Neutrophil (primary cell): ENCODE data around the gene SSR3.
A peak's percentile ranks its signal among the peaks of the same experiment; 100 is the strongest.

Source experiments
- H3K27ac ChIP-seq: fragments of 200-600 bp; sonication (generic); 2 replicates; pipeline ENCODE4 v1.5.1; 2016; ENCODE audit warnings: mild to moderate bottlenecking, moderate library complexity
- H3K27me3 ChIP-seq: fragments of 200-600 bp; sonication (generic); 2 replicates; pipeline ENCODE4 v1.6.0; 2016; ENCODE audit warnings: mild to moderate bottlenecking
- H3K36me3 ChIP-seq: fragments of 200-600 bp; sonication (generic); 2 replicates; pipeline ENCODE4 v1.5.1; 2017
- H3K4me1 ChIP-seq, 2 experiments: fragments of 200-600 bp in 1 of 2; sonication (generic) in 1 of 2; 1 replicate in 1 of 2; 2 replicates in 1 of 2; pipeline versions ENCODE4 v1.5.1 to v1.6.1; 2013 to 2016; ENCODE audit warnings: low read depth in 1 of 2, low read length in 1 of 2, mild to moderate bottlenecking in 1 of 2, moderate library complexity in 1 of 2; ENCODE audit not compliant: control insufficient read depth in 1 of 2, insufficient read depth in 1 of 2
- H3K4me3 ChIP-seq, 2 experiments: fragments of 200-600 bp in 1 of 2; sonication (generic) in 1 of 2; 1 replicate in 1 of 2; 2 replicates in 1 of 2; pipeline ENCODE4 v1.5.1; 2013 to 2016; ENCODE audit warnings: low read depth in 1 of 2, low read length in 1 of 2, mild to moderate bottlenecking in 1 of 2, moderate library complexity in 1 of 2
- H3K9me3 ChIP-seq: fragments of 200-600 bp; sonication (generic); 2 replicates; pipeline ENCODE4 v1.5.1; 2016
- CTCF ChIP-seq: fragments of 200-600 bp; sonication (generic); IDR thresholded peaks from 2 replicates; pipeline ENCODE4 v1.5.1; 2016; ENCODE audit warnings: antibody characterized with exemption

The SSR3 gene

GRCh38 chr3:156554842-156555687 is at the start of gene SSR3:
SSR3 (minus strand) TSS chr3:156555117; CDS start chr3:156555089, 28 bp downstream.
- Histone ChIP-seq H3K27ac (peak within 1 kb of the TSS; percentile 82), H3K4me3 (peak within 1 kb of the TSS; percentile 86 to 93), H3K9me3 (no peaks in the 10 kb centered on the region), H3K4me1 (peaks cover 21 to 25% of the 10 kb centered on the region in 2 experiments), H3K36me3 (peaks cover 11% of the 10 kb centered on the region), H3K27me3 (no peaks in the 10 kb centered on the region)
- TF ChIP-seq CTCF = peak; percentile 84

DNA sequence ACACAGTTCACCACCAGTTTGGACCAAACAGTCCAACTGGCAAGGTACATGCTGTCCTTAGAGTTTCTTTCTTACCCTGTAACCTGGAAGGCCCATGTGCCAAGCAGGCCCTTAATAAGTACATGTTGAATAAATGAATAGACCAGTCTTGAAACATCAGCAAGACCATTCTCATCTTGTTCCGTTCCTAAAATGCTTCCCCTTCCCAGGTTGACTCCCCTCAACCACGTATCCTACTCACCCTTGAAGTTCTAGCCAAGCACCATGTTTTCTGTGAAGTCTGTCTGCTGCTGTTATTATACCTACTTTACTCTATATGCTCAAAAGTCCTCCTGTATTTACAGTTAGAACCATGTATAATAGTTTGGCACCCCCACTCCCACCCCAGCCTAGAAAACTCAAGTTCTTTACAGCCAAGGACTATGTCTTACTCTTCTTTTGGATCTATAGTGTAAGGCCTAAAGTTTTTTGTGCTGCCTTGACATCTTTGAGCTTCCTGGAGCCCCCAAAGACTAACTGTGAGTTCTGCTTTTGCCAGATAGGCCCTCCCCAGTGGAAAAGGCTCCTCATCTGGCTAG is 49.2 kb upstream of the SSR3 start:
- Histone ChIP-seq H3K9me3 (no peaks in the 10 kb centered on the region), H3K27me3 (no peaks in the 10 kb centered on the region), H3K4me3 (no peak overlapping the region), H3K4me1 (peaks cover 13 to 18% of the 10 kb centered on the region in 2 experiments), H3K36me3 (no peaks in the 10 kb centered on the region), H3K27ac (no peak overlapping the region)
- TF ChIP-seq CTCF = no peak

- no peak for TF ChIP-seq CTCF
- H3K4me3 ChIP-seq = no peak overlapping the region
- no peaks in the 10 kb centered on the region for H3K27me3 ChIP-seq
Measured at GRCh38 chr3:156603379-156604017, 48.6 kb upstream of the SSR3 start.

DNA sequence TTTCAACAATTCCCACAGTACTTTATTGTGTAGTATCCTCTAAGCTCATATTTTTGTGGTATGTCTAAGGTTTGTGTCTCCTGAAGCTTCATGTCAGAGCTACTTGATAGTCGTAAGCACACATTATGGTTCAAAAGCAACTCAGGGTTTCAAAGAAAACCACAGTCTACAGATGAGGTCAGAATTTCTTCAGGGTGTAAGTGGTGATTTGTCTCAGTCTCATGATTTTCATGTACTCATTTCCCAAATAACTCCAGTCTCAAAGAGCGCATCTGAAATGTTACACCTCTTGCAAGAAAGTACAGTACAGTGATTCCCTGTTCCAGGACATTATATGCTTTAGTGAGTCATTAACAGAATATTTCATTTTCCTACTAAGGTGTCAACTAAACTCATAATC is 47.5 kb upstream of the SSR3 start:
- H3K4me1 ChIP-seq = peaks cover 13 to 18% of the 10 kb centered on the region in 2 experiments

More at GRCh38 chr3:156603379-156604017, 48.6 kb upstream of the SSR3 start:
- Histone ChIP-seq H3K27ac (no peak overlapping the region), H3K9me3 (no peaks in the 10 kb centered on the region), H3K4me1 (peaks cover 13 to 18% of the 10 kb centered on the region in 2 experiments), H3K36me3 (no peaks in the 10 kb centered on the region)

More for the DNA sequence above, 47.5 kb upstream of the SSR3 start:
- Histone ChIP-seq H3K9me3 (no peaks in the 10 kb centered on the region), H3K27me3 (no peaks in the 10 kb centered on the region), H3K36me3 (no peaks in the 10 kb centered on the region), H3K4me3 (no peak overlapping the region), H3K27ac (no peak overlapping the region)
- no peak for TF ChIP-seq CTCF
